ENCODE results near the gene B4GALT5. TPM values are rescaled to one million over a fixed set of nuclear protein-coding genes. Genes with fewer than 3 reads are reported as not detected.
A peak's percentile ranks its signal among the peaks of the same experiment; 100 is the strongest.

B4GALT5 gene
- total and polyA plus RNA-seq, 8 donors: 38.4 to 51.0 (median 45.8) TPM

- H3K36me3 ChIP-seq: no peaks in the 10 kb centered on the region
- H3K4me1 ChIP-seq: peaks cover 45 to 99% of the 10 kb centered on the region in 2 donors
- intact Hi-C loops (cut with DNase I): no loop called here
- no peaks in the 10 kb centered on the region for H3K27me3 ChIP-seq
- DNase-seq (peak in 1 of 4 donors; percentile 82), ATAC-seq (peak; percentile 48)
- TF ChIP-seq CTCF (IDR thresholded peaks at IDR 0.05): no peak
- no peak overlapping the region for H3K4me3 ChIP-seq
- no peaks in the 10 kb centered on the region for H3K9me3 ChIP-seq
- H3K27ac ChIP-seq: peak overlapping the region; percentile 70 to 74
Measured at GRCh38 chr20:49684335-49684997, 29.2 kb downstream of the B4GALT5 start.

GRCh38 chr20:49682798-49683197 is 30.9 kb downstream of the B4GALT5 start:
- H3K4me3 ChIP-seq: no peak overlapping the region
- no peak for ATAC-seq
- H3K4me1 ChIP-seq: peaks cover 55 to 100% of the 10 kb centered on the region in 2 donors
- TF ChIP-seq CTCF (IDR thresholded peaks at IDR 0.05): no peak
- no peak for DNase-seq
- intact Hi-C loops (cut with DNase I): no loop called here
- H3K9me3 ChIP-seq: no peaks in the 10 kb centered on the region
- peak overlapping the region in 1 of 2 donors; percentile 88 for H3K27ac ChIP-seq
- no peaks in the 10 kb centered on the region for H3K27me3 ChIP-seq
- no peaks in the 10 kb centered on the region for H3K36me3 ChIP-seq

GRCh38 chr20:49682278-49682677 is 31.4 kb downstream of the B4GALT5 start:
- peaks cover 61 to 100% of the 10 kb centered on the region in 2 donors for H3K4me1 ChIP-seq
- DNase-seq: no peak
- no peak for TF ChIP-seq CTCF (IDR thresholded peaks at IDR 0.05)
- ATAC-seq: no peak
- H3K9me3 ChIP-seq: no peaks in the 10 kb centered on the region
- no peaks in the 10 kb centered on the region for H3K36me3 ChIP-seq
- H3K4me3 ChIP-seq: no peak overlapping the region
- peak overlapping the region; percentile 4 to 88 for H3K27ac ChIP-seq
- intact Hi-C loops (cut with DNase I): no loop called here
- H3K27me3 ChIP-seq: no peaks in the 10 kb centered on the region

GRCh38 chr20:49681850-49682216 is 31.8 kb downstream of the B4GALT5 start:
- intact Hi-C loops (cut with DNase I): no loop called here
- peak overlapping the region; percentile 4 to 88 for H3K27ac ChIP-seq

GRCh38 chr20:49680484-49680883 is 33.2 kb downstream of the B4GALT5 start:
- no peak for TF ChIP-seq CTCF (IDR thresholded peaks at IDR 0.05)
- intact Hi-C loops (cut with DNase I): no loop called here
- Histone ChIP-seq H3K4me3 (no peak overlapping the region), H3K4me1 (peaks cover 73 to 100% of the 10 kb centered on the region in 2 donors), H3K27ac (peak overlapping the region; percentile 79 to 88), H3K36me3 (no peaks in the 10 kb centered on the region), H3K9me3 (no peaks in the 10 kb centered on the region), H3K27me3 (no peaks in the 10 kb centered on the region)
- DNase-seq (no peak), ATAC-seq (peak; percentile 2)

More at GRCh38 chr20:49681850-49682216, 31.8 kb downstream of the B4GALT5 start:
- Histone ChIP-seq H3K27me3 (no peaks in the 10 kb centered on the region), H3K4me1 (peaks cover 65 to 100% of the 10 kb centered on the region in 2 donors), H3K4me3 (no peak overlapping the region), H3K36me3 (no peaks in the 10 kb centered on the region), H3K9me3 (no peaks in the 10 kb centered on the region)
- ATAC-seq: no peak
- no peak for TF ChIP-seq CTCF (IDR thresholded peaks at IDR 0.05)
- no peak for DNase-seq
